Natural killer cell (primary cell): Measurements from ENCODE around the gene HS6ST3. TPM values are rescaled to one million over a fixed set of nuclear protein-coding genes. Genes with fewer than 3 reads are reported as not detected.
"Not testable (repeated sequence)": the region's sequence is repeated elsewhere in the genome, so short reads cannot be mapped to it uniquely, and the experiment has no call there.

Source experiments
- ATAC-seq, 3 donors: fragments of 150-1000 bp in 2 of 3; fragments of 200-7000 bp in 1 of 3; cut with Tn5 transposase; 1 replicate in 1 of 3; 2 replicates in 2 of 3; pipeline ENCODE4 v1.10.0; 2021; ENCODE audit warnings: mild to moderate bottlenecking in 2 of 3, moderate library complexity in 2 of 3
- DNase-seq, 2 donors: peaks; one replicate each; pipeline versions ENCODE4 v3.0.0 to v3.0.0-alpha.2; 2013 to 2021; ENCODE audit warnings: mixed read lengths in 1 of 2
- H3K27ac ChIP-seq: one replicate; pipeline ENCODE4 v1.5.1; 2013; ENCODE audit warnings: mild to moderate bottlenecking, low read length
- H3K27me3 ChIP-seq: one replicate; pipeline ENCODE4 v1.6.1; 2013; ENCODE audit warnings: low read length; ENCODE audit not compliant: control insufficient read depth, insufficient read depth
- H3K36me3 ChIP-seq: one replicate; pipeline ENCODE4 v1.6.1; 2013; ENCODE audit warnings: low read length; ENCODE audit not compliant: control insufficient read depth, insufficient read depth
- H3K4me1 ChIP-seq: one replicate; pipeline ENCODE4 v1.6.1; 2013; ENCODE audit warnings: low read length; ENCODE audit not compliant: control insufficient read depth, insufficient read depth
- H3K4me3 ChIP-seq: one replicate; pipeline ENCODE4 v1.5.1; 2013; ENCODE audit warnings: low read length
- H3K9me3 ChIP-seq: one replicate; pipeline ENCODE4 v1.6.1; 2013; ENCODE audit warnings: low read length; ENCODE audit not compliant: control insufficient read depth, insufficient read depth
- H3K27ac Mint-ChIP-seq, 2 donors: one replicate each; pipeline ENCODE4 v1.8.0; 2022; ENCODE audit warnings: mild to moderate bottlenecking in 2 of 2, mixed read lengths in 2 of 2, moderate library complexity in 1 of 2
- H3K27me3 Mint-ChIP-seq, 2 donors: one replicate each; pipeline ENCODE4 v1.8.0; 2022; ENCODE audit warnings: low read depth in 2 of 2, mixed read lengths in 2 of 2
- H3K36me3 Mint-ChIP-seq: one replicate; pipeline ENCODE4 v1.8.0; 2022; ENCODE audit warnings: mixed read lengths
- H3K4me1 Mint-ChIP-seq, 2 donors: one replicate each; pipeline ENCODE4 v1.8.0; 2022; ENCODE audit warnings: mixed read lengths in 2 of 2
- H3K4me3 Mint-ChIP-seq: one replicate; pipeline ENCODE4 v1.8.0; 2022; ENCODE audit warnings: mild to moderate bottlenecking, moderate library complexity, mixed read lengths
- H3K9me3 Mint-ChIP-seq, 2 donors: one replicate each; pipeline ENCODE4 v1.8.0; 2022; ENCODE audit warnings: mixed read lengths in 2 of 2
- WGBS: methylation state at CpG from one replicate; pipeline ENCODE4 v1.1.7; 2013; ENCODE audit warnings: missing lambda C conversion rate; ENCODE audit not compliant: insufficient coverage; 5-methylcytosine and 5-hydroxymethylcytosine counted together
- intact Hi-C: fragments of 100-400 bp; cut with micrococcal nuclease; formaldehyde crosslinking; loops from one replicate; pipeline ENCODE4 v1.14.2; 2022
- total RNA-seq, 4 donors: library from RNA; stranded (reverse); fragments of 120-200 nt in 1 of 4; gene quantifications; one replicate each; pipeline versions ENCODE4 v1.2.3 to v1.2.4, GENCODE V29; 2013 to 2022
- TF ChIP-seq, protein P1 (sequence below): fragments of 200-600 bp; IDR thresholded peaks from one replicate; pipeline ENCODE4 v1.8.0; 2022; ENCODE audit warnings: antibody characterized with exemption

Gene HS6ST3
- total RNA-seq, 3 donors from 2014 or later (not counting 1 experiment from before 2014, with no cell fraction given): not detected

DNA sequence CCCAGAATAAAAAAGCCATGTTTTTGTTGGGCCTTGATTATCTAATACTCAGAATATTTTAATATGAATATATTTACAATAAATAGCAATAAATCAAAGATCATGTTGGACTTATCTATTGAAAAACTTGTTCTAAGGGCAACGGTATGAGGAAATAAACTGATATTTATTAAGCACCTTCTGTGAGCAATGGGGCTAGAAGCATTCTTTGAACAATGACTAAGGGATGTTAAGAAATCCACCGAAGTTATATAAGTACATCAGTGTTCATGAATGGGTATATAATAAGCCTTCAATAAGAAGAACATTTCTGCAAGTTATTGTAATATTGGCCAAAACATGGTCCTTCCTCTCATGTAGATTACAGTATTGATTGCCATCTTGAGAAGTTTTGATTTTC is 682.5 kb downstream of the HS6ST3 start:
- WGBS: 100% methylated on average over 2 of the region's 2 CpGs
- no peaks in the 10 kb centered on the region for H3K36me3 Mint-ChIP-seq
- no peak overlapping the region for H3K4me3 Mint-ChIP-seq
- H3K36me3 ChIP-seq: no peaks in the 10 kb centered on the region
- ATAC-seq: no peak
- no peaks in the 10 kb centered on the region for H3K27me3 ChIP-seq
- H3K9me3 ChIP-seq: no peaks in the 10 kb centered on the region
- H3K4me1 ChIP-seq: no peaks in the 10 kb centered on the region
- no peak for DNase-seq
- peaks cover 10 to 21% of the 10 kb centered on the region in 2 donors for H3K9me3 Mint-ChIP-seq
- TF ChIP-seq, protein P1, sequence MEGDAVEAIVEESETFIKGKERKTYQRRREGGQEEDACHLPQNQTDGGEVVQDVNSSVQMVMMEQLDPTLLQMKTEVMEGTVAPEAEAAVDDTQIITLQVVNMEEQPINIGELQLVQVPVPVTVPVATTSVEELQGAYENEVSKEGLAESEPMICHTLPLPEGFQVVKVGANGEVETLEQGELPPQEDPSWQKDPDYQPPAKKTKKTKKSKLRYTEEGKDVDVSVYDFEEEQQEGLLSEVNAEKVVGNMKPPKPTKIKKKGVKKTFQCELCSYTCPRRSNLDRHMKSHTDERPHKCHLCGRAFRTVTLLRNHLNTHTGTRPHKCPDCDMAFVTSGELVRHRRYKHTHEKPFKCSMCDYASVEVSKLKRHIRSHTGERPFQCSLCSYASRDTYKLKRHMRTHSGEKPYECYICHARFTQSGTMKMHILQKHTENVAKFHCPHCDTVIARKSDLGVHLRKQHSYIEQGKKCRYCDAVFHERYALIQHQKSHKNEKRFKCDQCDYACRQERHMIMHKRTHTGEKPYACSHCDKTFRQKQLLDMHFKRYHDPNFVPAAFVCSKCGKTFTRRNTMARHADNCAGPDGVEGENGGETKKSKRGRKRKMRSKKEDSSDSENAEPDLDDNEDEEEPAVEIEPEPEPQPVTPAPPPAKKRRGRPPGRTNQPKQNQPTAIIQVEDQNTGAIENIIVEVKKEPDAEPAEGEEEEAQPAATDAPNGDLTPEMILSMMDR: no peak
- no peak overlapping the region for H3K27ac ChIP-seq
- H3K4me3 ChIP-seq: no peak overlapping the region
- intact Hi-C loops: no loop called here
- H3K4me1 Mint-ChIP-seq: no peaks in the 10 kb centered on the region
- H3K27me3 Mint-ChIP-seq: no peaks in the 10 kb centered on the region
- H3K27ac Mint-ChIP-seq: no peak overlapping the region

- H3K4me1 Mint-ChIP-seq, H3K27ac ChIP-seq, H3K27ac Mint-ChIP-seq, H3K36me3 ChIP-seq, H3K36me3 Mint-ChIP-seq, H3K27me3 ChIP-seq, ATAC-seq, H3K4me3 ChIP-seq, H3K4me3 Mint-ChIP-seq, DNase-seq, H3K9me3 ChIP-seq, intact Hi-C loops, H3K27me3 Mint-ChIP-seq, H3K4me1 ChIP-seq: not testable (repeated sequence)
- 100% methylated on average over 3 of the region's 3 CpGs for WGBS
- peaks cover 20 to 28% of the 10 kb centered on the region in 2 donors for H3K9me3 Mint-ChIP-seq
Observed at GRCh38 chr13:96778302-96778701, 688.4 kb downstream of the HS6ST3 start.

GRCh38 chr13:96779691-96780090 is 689.8 kb downstream of the HS6ST3 start:
- H3K4me1 ChIP-seq: no peaks in the 10 kb centered on the region
- no peaks in the 10 kb centered on the region for H3K36me3 ChIP-seq
- H3K27me3 ChIP-seq: no peaks in the 10 kb centered on the region
- H3K9me3 Mint-ChIP-seq: peaks cover 19 to 25% of the 10 kb centered on the region in 2 donors
- ATAC-seq (no peak), DNase-seq (no peak)
- no peak overlapping the region for H3K27ac ChIP-seq
- intact Hi-C loops: no loop called here
- H3K27ac Mint-ChIP-seq: no peak overlapping the region
- H3K27me3 Mint-ChIP-seq: no peaks in the 10 kb centered on the region
- H3K4me1 Mint-ChIP-seq: no peaks in the 10 kb centered on the region
- no peaks in the 10 kb centered on the region for H3K36me3 Mint-ChIP-seq
- no peak overlapping the region for H3K4me3 Mint-ChIP-seq
- no peak overlapping the region for H3K4me3 ChIP-seq
- H3K9me3 ChIP-seq: no peaks in the 10 kb centered on the region
- TF ChIP-seq, protein P1: no peak

DNA sequence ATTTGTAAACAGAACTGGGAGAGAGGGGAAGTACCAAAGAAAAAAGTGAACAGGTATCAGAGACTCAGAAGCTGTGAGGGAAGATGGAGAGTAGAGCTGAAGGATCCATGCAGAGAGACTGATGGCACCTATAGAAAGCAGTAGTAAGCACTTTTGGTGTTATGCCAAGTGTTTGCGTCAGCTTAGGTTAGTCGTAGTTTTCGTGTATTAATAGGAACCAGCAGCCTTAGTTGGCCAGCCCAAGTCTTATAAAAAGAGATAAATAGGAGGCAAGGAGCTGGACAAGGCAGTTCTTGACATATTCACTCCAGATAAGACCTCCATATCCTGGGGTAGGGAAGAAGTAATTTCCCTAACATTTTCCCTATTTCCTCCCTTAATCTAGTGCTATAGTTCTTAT is 690.2 kb downstream of the HS6ST3 start:
- no peaks in the 10 kb centered on the region for H3K27me3 ChIP-seq
- no peaks in the 10 kb centered on the region for H3K4me1 ChIP-seq
- Mint-ChIP-seq H3K4me3 (no peak overlapping the region), H3K9me3 (peaks cover 19 to 24% of the 10 kb centered on the region in 2 donors), H3K27ac (no peak overlapping the region), H3K4me1 (no peaks in the 10 kb centered on the region), H3K36me3 (no peaks in the 10 kb centered on the region), H3K27me3 (no peaks in the 10 kb centered on the region)
- intact Hi-C loops: no loop called here
- no peaks in the 10 kb centered on the region for H3K36me3 ChIP-seq
- TF ChIP-seq, protein P1: no peak
- DNase-seq (no peak), ATAC-seq (no peak)
- H3K27ac ChIP-seq: no peak overlapping the region
- no peak overlapping the region for H3K4me3 ChIP-seq
- H3K9me3 ChIP-seq: no peaks in the 10 kb centered on the region
- WGBS: 89% methylated on average over 3 of the region's 3 CpGs
